SK-N-SH (cell line): Measurements from ENCODE around the gene FEV. TPM values are rescaled to one million over a fixed set of nuclear protein-coding genes. Genes with fewer than 3 reads are reported as not detected.
A peak's percentile ranks its signal among the peaks of the same experiment; 100 is the strongest.

Experiments used
- CTCF ChIA-PET: fragments of 300-600, 350-600 bp; formaldehyde crosslinking; extraction: SDS; loops from one replicate; lab custom pipeline; 2021; lab: Yijun Ruan, JAX
- POLR2A ChIA-PET: fragments of 350-600 bp; sonication (Branson Sonifier 250); formaldehyde crosslinking; extraction: SDS; loops from one replicate; lab custom pipeline; 2020; ENCODE audit warnings: antibody characterized with exemption, inconsistent platforms; lab: Yijun Ruan, JAX
- DNase-seq: peaks from one replicate; pipeline ENCODE4 v3.0.0; 2012
- H2AFZ ChIP-seq: fragments of 200-600 bp; sonication (generic); 2 replicates; pipeline ENCODE4 v1.8.1; 2016; ENCODE audit warnings: antibody characterized with exemption, mild to moderate bottlenecking, low read depth
- H3F3A ChIP-seq: fragments of 200-600 bp; sonication (generic); replicated peaks from 2 replicates; pipeline ENCODE3; 2016; ENCODE audit warnings: antibody characterized with exemption, mild to moderate bottlenecking; ENCODE audit not compliant: insufficient read depth
- H3K27ac ChIP-seq, 2 experiments: fragments of 200-500 bp in 1 of 2; fragments of 200-600 bp in 1 of 2; sonication (Bioruptor generic) in 1 of 2; sonication (generic), shearing (Covaris generic) in 1 of 2; 2 replicates each; pipeline versions ENCODE4 v1.5.1 to v1.6.1; 2014 to 2016; ENCODE audit warnings: low read depth in 2 of 2, inconsistent platforms in 1 of 2, low read length in 1 of 2, mild to moderate bottlenecking in 1 of 2, mixed read lengths in 1 of 2
- H3K27me3 ChIP-seq: fragments of 200-600 bp; sonication (generic), shearing (Covaris generic); 2 replicates; pipeline ENCODE4 v1.6.1; 2016; ENCODE audit warnings: mixed run types; ENCODE audit not compliant: insufficient read depth
- H3K36me3 ChIP-seq, 2 experiments: fragments of 200-500 bp in 1 of 2; fragments of 200-600 bp in 1 of 2; sonication (Bioruptor generic) in 1 of 2; sonication (generic) in 1 of 2; replicated peaks in 1 of 2; 2 replicates each; pipeline versions ENCODE3 to v1.5.1; 2014 to 2016; ENCODE audit warnings: low read length in 1 of 2, mild to moderate bottlenecking in 1 of 2; ENCODE audit not compliant: insufficient read depth in 2 of 2, control insufficient read depth in 1 of 2
- H3K4me1 ChIP-seq, 2 experiments: fragments of 200-500 bp in 1 of 2; fragments of 200-600 bp in 1 of 2; sonication (Bioruptor generic) in 1 of 2; sonication (generic), shearing (Covaris generic) in 1 of 2; 2 replicates each; pipeline versions ENCODE4 v1.5.1 to v1.6.1; 2014 to 2016; ENCODE audit warnings: low read depth in 1 of 2, low read length in 1 of 2, mixed run types in 1 of 2; ENCODE audit not compliant: insufficient read depth in 2 of 2, control insufficient read depth in 1 of 2
- H3K4me2 ChIP-seq: fragments of 200-600 bp; sonication (generic), shearing (Covaris generic); 2 replicates; pipeline ENCODE4 v1.6.1; 2017; ENCODE audit warnings: mixed run types
- H3K4me3 ChIP-seq, 2 experiments: fragments of 200-500 bp in 1 of 2; fragments of 200-600 bp in 1 of 2; sonication (Bioruptor generic) in 1 of 2; sonication (generic), shearing (Covaris generic) in 1 of 2; 2 replicates each; pipeline versions ENCODE4 v1.5.1 to v1.8.1; 2014 to 2016; ENCODE audit warnings: low read depth in 2 of 2, inconsistent platforms in 1 of 2, low read length in 1 of 2, mild to moderate bottlenecking in 1 of 2, mixed read lengths in 1 of 2, moderate library complexity in 1 of 2
- H3K79me2 ChIP-seq: fragments of 200-600 bp; sonication (generic); 2 replicates; pipeline ENCODE4 v1.8.1; 2017; ENCODE audit warnings: mild to moderate bottlenecking; ENCODE audit not compliant: insufficient read depth
- H3K9ac ChIP-seq: fragments of 200-600 bp; sonication (generic); 2 replicates; pipeline ENCODE4 v1.6.1; 2017; ENCODE audit warnings: mixed run types
- H3K9me2 ChIP-seq: fragments of 200-600 bp; sonication (generic); 2 replicates; pipeline ENCODE4 v1.6.1; 2017; ENCODE audit warnings: mixed run types
- H3K9me3 ChIP-seq: fragments of 200-600 bp; sonication (generic); 2 replicates; pipeline ENCODE4 v1.6.1; 2017; ENCODE audit warnings: mixed run types, mild to moderate bottlenecking, moderate library complexity
- H4K20me1 ChIP-seq: fragments of 200-600 bp; sonication (generic); 2 replicates; pipeline ENCODE4 v1.6.1; 2017; ENCODE audit warnings: mild to moderate bottlenecking, mixed run types; ENCODE audit not compliant: insufficient read depth
- ELF1 ChIP-seq: IDR thresholded peaks from 2 replicates; pipeline ENCODE4 v1.4.0; 2012
- EZH2phosphoT487 ChIP-seq: fragments of 200-600 bp; sonication (generic); IDR thresholded peaks from 2 replicates; pipeline ENCODE4 v1.6.1; 2017; ENCODE audit warnings: low read depth, mixed run types, mild to moderate bottlenecking, antibody characterized with exemption, moderate library complexity, borderline replicate concordance
- FOSL2 ChIP-seq: IDR thresholded peaks from 2 replicates; pipeline ENCODE4 v1.4.0; 2012; ENCODE audit warnings: low read depth, mild to moderate bottlenecking, moderate library complexity, borderline replicate concordance
- FOXJ3 ChIP-seq: sonication (generic); formaldehyde crosslinking; IDR thresholded peaks from 2 replicates; pipeline ENCODE4 v1.5.1; 2020; ENCODE audit warnings: mild to moderate bottlenecking, missing genetic modification reagents
- FOXM1 ChIP-seq: IDR thresholded peaks from 2 replicates; pipeline ENCODE4 v1.4.0; 2012; ENCODE audit warnings: low read depth, mild to moderate bottlenecking
- GABPA ChIP-seq: IDR thresholded peaks from 2 replicates; pipeline ENCODE4 v1.4.0; 2012; ENCODE audit warnings: low read depth, mild to moderate bottlenecking
- GATA2 ChIP-seq: sonication (generic); formaldehyde crosslinking; IDR thresholded peaks from 2 replicates; pipeline ENCODE4 v1.5.0; 2020; ENCODE audit warnings: mild to moderate bottlenecking, missing genetic modification reagents
- MEF2A ChIP-seq: IDR thresholded peaks from 2 replicates; pipeline ENCODE4 v1.4.0; 2012; ENCODE audit warnings: low read depth, borderline replicate concordance
- MXI1 ChIP-seq: IDR thresholded peaks from 2 replicates; pipeline ENCODE4 v1.6.1; 2012; ENCODE audit warnings: mild to moderate bottlenecking, low read depth, low read length, improper control_type of control experiment
- NFIC ChIP-seq: IDR thresholded peaks from 2 replicates; pipeline ENCODE4 v1.4.0; 2012; ENCODE audit warnings: borderline replicate concordance
- NRF1 ChIP-seq: IDR thresholded peaks from 2 replicates; pipeline ENCODE4 v1.6.1; 2012; ENCODE audit warnings: low read depth, mild to moderate bottlenecking, low read length
- POLR2AphosphoS5 ChIP-seq: IDR thresholded peaks from 2 replicates; pipeline ENCODE4 v1.6.1; 2012; ENCODE audit warnings: low read depth, low read length
- RAD21 ChIP-seq: IDR thresholded peaks from 2 replicates; pipeline ENCODE4 v1.6.1; 2012; ENCODE audit warnings: mild to moderate bottlenecking, low read length
- RCOR1 ChIP-seq: fragments of 150-350 bp; IDR thresholded peaks from 2 replicates; pipeline ENCODE4 v1.6.1; 2017; ENCODE audit warnings: antibody characterized with exemption, low read length
- RXRA ChIP-seq: IDR thresholded peaks from 2 replicates; pipeline ENCODE4 v1.4.0; 2012; ENCODE audit warnings: low read depth, mild to moderate bottlenecking, borderline replicate concordance
- SIN3A ChIP-seq: IDR thresholded peaks from 2 replicates; pipeline ENCODE4 v1.6.1; 2012; ENCODE audit warnings: low read depth, mild to moderate bottlenecking, low read length, moderate library complexity, borderline replicate concordance
- SMC3 ChIP-seq: IDR thresholded peaks from 2 replicates; pipeline ENCODE4 v1.6.1; 2012; ENCODE audit warnings: low read depth, low read length, improper control_type of control experiment
- TAF1 ChIP-seq: IDR thresholded peaks from 2 replicates; pipeline ENCODE4 v1.6.1; 2012; ENCODE audit warnings: low read depth, mild to moderate bottlenecking, low read length, moderate library complexity, borderline replicate concordance
- TCF12 ChIP-seq: IDR thresholded peaks from 2 replicates; pipeline ENCODE4 v1.4.0; 2012
- TEAD4 ChIP-seq: IDR thresholded peaks from 2 replicates; pipeline ENCODE4 v1.4.0; 2012; ENCODE audit warnings: mild to moderate bottlenecking, borderline replicate concordance; ENCODE audit not compliant: insufficient read depth
- YY1 ChIP-seq: IDR thresholded peaks from 2 replicates; pipeline ENCODE4 v1.4.0; 2012; ENCODE audit warnings: low read depth, mild to moderate bottlenecking
- WGBS: methylation state at CpG from one replicate; pipeline ENCODE4 v1.1.6; 2017; ENCODE audit warnings: low lambda C conversion rate; 5-methylcytosine and 5-hydroxymethylcytosine counted together
- polyA plus RNA-seq, 3 experiments: library from polyadenylated mRNA; depleted of rRNA; stranded (reverse); fragments of >200 nt; gene quantifications; 2 replicates each; pipeline ENCODE4 v1.2.3, GENCODE V29; 2012
- TF ChIP-seq, protein P1 (sequence below): IDR thresholded peaks from 2 replicates; pipeline ENCODE4 v1.4.0; 2012; ENCODE audit warnings: low read depth
- TF ChIP-seq, protein P2 (sequence below): IDR thresholded peaks from 2 replicates; pipeline ENCODE4 v1.6.1; 2012; ENCODE audit warnings: mild to moderate bottlenecking, low read depth, low read length, moderate library complexity
- TF ChIP-seq, protein P3 (sequence below): IDR thresholded peaks from 2 replicates; pipeline ENCODE4 v1.4.0; 2012; ENCODE audit warnings: low read depth, borderline replicate concordance
- TF ChIP-seq, protein P4 (sequence below): IDR thresholded peaks from 2 replicates; pipeline ENCODE4 v1.4.0; 2012; ENCODE audit warnings: low read depth, borderline replicate concordance
- TF ChIP-seq, protein P5 (sequence below): fragments of 150-350 bp; IDR thresholded peaks from 2 replicates; pipeline ENCODE4 v1.6.1; 2017; ENCODE audit warnings: antibody characterized with exemption, low read length, low read depth, borderline replicate concordance

The FEV gene
- polyA plus RNA-seq, 1 of the 3 experiments (the other 2 are of a cell fraction) = 0.53 TPM

GRCh38 chr2:218964041-218964771, 20.8 kb downstream of the FEV start:
- peaks cover 17% of the 10 kb centered on the region for H3K27me3 ChIP-seq
- H3K9me2 ChIP-seq = no peaks in the 10 kb centered on the region
- no peaks in the 10 kb centered on the region for H3K9me3 ChIP-seq
- 0 out of 2 replicates have a peak overlapping the region, but pooled peaks have one; percentile 13 for H3K9ac ChIP-seq
- peaks cover 5% of the 10 kb centered on the region for H3F3A ChIP-seq
- whole genome bisulfite sequencing = 5% methylated on average over 5 of the region's 5 CpGs
- peak overlapping the region; percentile 47 to 99; a peak in 3 of 4 replicates for H3K27ac ChIP-seq
- H3K36me3 ChIP-seq = no peaks in the 10 kb centered on the region
- peak overlapping the region; percentile 63 for H3K4me2 ChIP-seq
- H2AFZ ChIP-seq = no peak overlapping the region
- DNase-seq = peak; percentile 69
- H4K20me1 ChIP-seq = no peaks in the 10 kb centered on the region
- CTCF ChIA-PET = interaction anchor here (1.0 to 13.5 kb wide), 12 partner anchors 15 to 191 kb away, joined by 3 to 208 read pairs (median 6); partner anchors contain the start of genes CRYBA2 and FEV
- H3K4me3 ChIP-seq = peak overlapping the region in 1 of 2 experiments; percentile 63; a peak in 2 of 4 replicates
- POLR2A ChIA-PET = interaction anchor here (0.6 to 4.1 kb wide), 9 partner anchors 10 to 72 kb away, joined by 3 to 21 read pairs (median 6); no protein-coding TSS in a partner anchor
- no peaks in the 10 kb centered on the region for H3K79me2 ChIP-seq
- H3K4me1 ChIP-seq = peaks cover 8 to 28% of the 10 kb centered on the region in 2 experiments; a peak in 2 of 4 replicates
- TF ChIP-seq, protein P1, sequence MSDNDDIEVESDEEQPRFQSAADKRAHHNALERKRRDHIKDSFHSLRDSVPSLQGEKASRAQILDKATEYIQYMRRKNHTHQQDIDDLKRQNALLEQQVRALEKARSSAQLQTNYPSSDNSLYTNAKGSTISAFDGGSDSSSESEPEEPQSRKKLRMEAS = no peak
- TF ChIP-seq GATA2 (CRISPR knock-in tag) = peak; percentile 51
- TF ChIP-seq TAF1 = no peak
- peak; percentile 34; the same call in 1 of the 2 replicates for TF ChIP-seq FOSL2
- no peak for TF ChIP-seq MEF2A
- 0 out of 2 replicates have a peak, but pooled peaks have one; percentile 24 for TF ChIP-seq RCOR1
- 0 out of 2 replicates have a peak, but pooled peaks have one; percentile 19 for TF ChIP-seq POLR2AphosphoS5
- TF ChIP-seq TCF12 = peak; percentile 48; the same call in 1 of the 2 replicates
- peak; percentile 58; the same call in 1 of the 2 replicates for TF ChIP-seq MXI1
- TF ChIP-seq ELF1 = no peak
- no peak for TF ChIP-seq SIN3A
- no peak for TF ChIP-seq SMC3
- TF ChIP-seq FOXM1 = no peak
- TF ChIP-seq, protein P2, sequence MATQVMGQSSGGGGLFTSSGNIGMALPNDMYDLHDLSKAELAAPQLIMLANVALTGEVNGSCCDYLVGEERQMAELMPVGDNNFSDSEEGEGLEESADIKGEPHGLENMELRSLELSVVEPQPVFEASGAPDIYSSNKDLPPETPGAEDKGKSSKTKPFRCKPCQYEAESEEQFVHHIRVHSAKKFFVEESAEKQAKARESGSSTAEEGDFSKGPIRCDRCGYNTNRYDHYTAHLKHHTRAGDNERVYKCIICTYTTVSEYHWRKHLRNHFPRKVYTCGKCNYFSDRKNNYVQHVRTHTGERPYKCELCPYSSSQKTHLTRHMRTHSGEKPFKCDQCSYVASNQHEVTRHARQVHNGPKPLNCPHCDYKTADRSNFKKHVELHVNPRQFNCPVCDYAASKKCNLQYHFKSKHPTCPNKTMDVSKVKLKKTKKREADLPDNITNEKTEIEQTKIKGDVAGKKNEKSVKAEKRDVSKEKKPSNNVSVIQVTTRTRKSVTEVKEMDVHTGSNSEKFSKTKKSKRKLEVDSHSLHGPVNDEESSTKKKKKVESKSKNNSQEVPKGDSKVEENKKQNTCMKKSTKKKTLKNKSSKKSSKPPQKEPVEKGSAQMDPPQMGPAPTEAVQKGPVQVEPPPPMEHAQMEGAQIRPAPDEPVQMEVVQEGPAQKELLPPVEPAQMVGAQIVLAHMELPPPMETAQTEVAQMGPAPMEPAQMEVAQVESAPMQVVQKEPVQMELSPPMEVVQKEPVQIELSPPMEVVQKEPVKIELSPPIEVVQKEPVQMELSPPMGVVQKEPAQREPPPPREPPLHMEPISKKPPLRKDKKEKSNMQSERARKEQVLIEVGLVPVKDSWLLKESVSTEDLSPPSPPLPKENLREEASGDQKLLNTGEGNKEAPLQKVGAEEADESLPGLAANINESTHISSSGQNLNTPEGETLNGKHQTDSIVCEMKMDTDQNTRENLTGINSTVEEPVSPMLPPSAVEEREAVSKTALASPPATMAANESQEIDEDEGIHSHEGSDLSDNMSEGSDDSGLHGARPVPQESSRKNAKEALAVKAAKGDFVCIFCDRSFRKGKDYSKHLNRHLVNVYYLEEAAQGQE = no peak
- no peak for TF ChIP-seq RAD21
- TF ChIP-seq NRF1 = no peak
- peak; percentile 30; the same call in 1 of the 2 replicates for TF ChIP-seq FOXJ3
- TF ChIP-seq RXRA = no peak
- TF ChIP-seq GABPA = no peak
- no peak for TF ChIP-seq TEAD4
- TF ChIP-seq, protein P3, sequence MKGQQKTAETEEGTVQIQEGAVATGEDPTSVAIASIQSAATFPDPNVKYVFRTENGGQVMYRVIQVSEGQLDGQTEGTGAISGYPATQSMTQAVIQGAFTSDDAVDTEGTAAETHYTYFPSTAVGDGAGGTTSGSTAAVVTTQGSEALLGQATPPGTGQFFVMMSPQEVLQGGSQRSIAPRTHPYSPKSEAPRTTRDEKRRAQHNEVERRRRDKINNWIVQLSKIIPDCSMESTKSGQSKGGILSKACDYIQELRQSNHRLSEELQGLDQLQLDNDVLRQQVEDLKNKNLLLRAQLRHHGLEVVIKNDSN = no peak
- TF ChIP-seq NFIC = no peak
- TF ChIP-seq, protein P4, sequence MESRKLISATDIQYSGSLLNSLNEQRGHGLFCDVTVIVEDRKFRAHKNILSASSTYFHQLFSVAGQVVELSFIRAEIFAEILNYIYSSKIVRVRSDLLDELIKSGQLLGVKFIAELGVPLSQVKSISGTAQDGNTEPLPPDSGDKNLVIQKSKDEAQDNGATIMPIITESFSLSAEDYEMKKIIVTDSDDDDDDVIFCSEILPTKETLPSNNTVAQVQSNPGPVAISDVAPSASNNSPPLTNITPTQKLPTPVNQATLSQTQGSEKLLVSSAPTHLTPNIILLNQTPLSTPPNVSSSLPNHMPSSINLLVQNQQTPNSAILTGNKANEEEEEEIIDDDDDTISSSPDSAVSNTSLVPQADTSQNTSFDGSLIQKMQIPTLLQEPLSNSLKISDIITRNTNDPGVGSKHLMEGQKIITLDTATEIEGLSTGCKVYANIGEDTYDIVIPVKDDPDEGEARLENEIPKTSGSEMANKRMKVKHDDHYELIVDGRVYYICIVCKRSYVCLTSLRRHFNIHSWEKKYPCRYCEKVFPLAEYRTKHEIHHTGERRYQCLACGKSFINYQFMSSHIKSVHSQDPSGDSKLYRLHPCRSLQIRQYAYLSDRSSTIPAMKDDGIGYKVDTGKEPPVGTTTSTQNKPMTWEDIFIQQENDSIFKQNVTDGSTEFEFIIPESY = no peak
- no peak for TF ChIP-seq EZH2phosphoT487
- no peak for TF ChIP-seq YY1
- TF ChIP-seq, protein P5, sequence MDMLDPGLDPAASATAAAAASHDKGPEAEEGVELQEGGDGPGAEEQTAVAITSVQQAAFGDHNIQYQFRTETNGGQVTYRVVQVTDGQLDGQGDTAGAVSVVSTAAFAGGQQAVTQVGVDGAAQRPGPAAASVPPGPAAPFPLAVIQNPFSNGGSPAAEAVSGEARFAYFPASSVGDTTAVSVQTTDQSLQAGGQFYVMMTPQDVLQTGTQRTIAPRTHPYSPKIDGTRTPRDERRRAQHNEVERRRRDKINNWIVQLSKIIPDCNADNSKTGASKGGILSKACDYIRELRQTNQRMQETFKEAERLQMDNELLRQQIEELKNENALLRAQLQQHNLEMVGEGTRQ = no peak
